AG04449 (cell line): ENCODE data around the gene FSCN2.

ENCODE experiments used
- CTCF ChIA-PET: fragments of 350-600 bp; formaldehyde crosslinking; extraction: SDS; loops from one replicate; lab custom pipeline; 2021; ENCODE audit warnings: antibody characterized with exemption; lab: Yijun Ruan, JAX
- POLR2A ChIA-PET: fragments of 400-600, 350-600 bp; formaldehyde crosslinking; extraction: SDS; loops from one replicate; lab custom pipeline; 2020; ENCODE audit warnings: antibody characterized with exemption, inconsistent platforms; lab: Yijun Ruan, JAX
- DNase-seq: peaks from one replicate; pipeline ENCODE4 v3.0.0-alpha.2; 2010; ENCODE audit warnings: low read depth, low spot score
- H3K4me3 ChIP-seq: 2 replicates; pipeline ENCODE4 v1.5.1; 2011; ENCODE audit warnings: low read depth, mild to moderate bottlenecking, control low read depth, low read length
- TF ChIP-seq, protein P1 (sequence below): IDR thresholded peaks from one replicate; pipeline ENCODE4 v1.5.1; 2011; ENCODE audit warnings: mild to moderate bottlenecking, moderate library complexity, low read length, control low read depth, inconsistent platforms; ENCODE audit not compliant: insufficient read depth; ENCODE audit errors: missing control alignments

FSCN2 gene

DNA sequence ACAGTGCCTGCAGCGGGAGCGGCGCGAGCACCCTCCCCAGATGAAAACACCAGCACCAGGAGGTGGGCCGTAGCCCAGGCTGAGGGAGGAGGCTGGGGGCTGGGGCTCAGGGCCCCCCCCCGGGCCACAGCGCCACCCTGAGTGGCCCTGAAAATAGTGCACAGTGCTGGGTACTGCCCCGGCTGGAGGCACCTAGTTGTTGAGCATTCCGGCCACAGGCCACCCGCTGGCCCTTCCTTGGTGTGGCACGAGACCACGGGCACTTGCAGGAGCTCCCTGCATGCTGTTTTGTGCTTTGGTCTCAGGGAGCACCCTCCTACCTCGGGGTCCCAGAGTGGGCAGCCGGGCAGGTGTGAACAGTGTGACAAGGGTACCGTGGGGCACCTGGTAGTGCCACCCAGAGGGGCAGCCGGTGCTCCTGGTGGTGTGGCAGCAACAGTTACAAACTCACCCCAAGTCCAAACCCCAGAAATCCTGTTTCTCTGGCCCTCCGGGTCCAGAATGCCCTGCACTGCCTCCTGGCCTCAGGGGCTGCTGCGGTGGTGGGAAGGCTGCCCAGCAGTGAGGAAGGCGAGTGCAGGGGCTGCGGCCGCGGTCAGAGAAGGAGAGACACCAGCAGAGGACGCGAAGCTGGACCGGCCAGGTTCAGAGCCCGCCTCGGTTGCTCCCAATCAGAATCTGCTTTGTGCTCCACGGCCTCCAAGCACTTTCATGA, 11.9 kb downstream of the FSCN2 start:
- H3K4me3 ChIP-seq = no peak overlapping the region
- no peak for DNase-seq
- ChIA-PET CTCF (interaction anchor here (0.9 to 3.0 kb wide), 2 partner anchors 60 to 61 kb away, joined by 3 to 13 read pairs; no protein-coding TSS in a partner anchor), POLR2A (interaction anchor here (1.4 kb wide), 1 partner anchor 9 kb away, joined by 3 read pairs; no protein-coding TSS in a partner anchor)
- TF ChIP-seq, protein P1, sequence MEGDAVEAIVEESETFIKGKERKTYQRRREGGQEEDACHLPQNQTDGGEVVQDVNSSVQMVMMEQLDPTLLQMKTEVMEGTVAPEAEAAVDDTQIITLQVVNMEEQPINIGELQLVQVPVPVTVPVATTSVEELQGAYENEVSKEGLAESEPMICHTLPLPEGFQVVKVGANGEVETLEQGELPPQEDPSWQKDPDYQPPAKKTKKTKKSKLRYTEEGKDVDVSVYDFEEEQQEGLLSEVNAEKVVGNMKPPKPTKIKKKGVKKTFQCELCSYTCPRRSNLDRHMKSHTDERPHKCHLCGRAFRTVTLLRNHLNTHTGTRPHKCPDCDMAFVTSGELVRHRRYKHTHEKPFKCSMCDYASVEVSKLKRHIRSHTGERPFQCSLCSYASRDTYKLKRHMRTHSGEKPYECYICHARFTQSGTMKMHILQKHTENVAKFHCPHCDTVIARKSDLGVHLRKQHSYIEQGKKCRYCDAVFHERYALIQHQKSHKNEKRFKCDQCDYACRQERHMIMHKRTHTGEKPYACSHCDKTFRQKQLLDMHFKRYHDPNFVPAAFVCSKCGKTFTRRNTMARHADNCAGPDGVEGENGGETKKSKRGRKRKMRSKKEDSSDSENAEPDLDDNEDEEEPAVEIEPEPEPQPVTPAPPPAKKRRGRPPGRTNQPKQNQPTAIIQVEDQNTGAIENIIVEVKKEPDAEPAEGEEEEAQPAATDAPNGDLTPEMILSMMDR = no peak

DNA sequence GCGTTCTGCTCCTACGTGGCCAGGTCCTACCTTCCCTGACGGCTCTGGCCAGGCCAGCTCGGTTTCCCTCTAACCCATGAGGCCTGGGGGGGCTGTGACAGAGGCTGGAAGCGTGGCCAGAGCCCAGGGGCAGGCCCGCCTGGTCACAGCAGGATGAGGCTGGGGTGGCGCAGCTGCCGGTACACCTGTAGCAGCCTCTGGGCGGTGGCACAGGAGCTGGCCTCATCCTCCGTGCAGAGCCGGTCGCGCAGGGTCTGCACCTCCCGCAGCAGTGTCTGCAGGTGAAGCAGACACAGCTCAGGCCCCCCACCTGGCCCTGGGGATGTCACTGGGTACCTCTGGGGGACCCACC, 12.5 kb downstream of the FSCN2 start:
- no peak for DNase-seq
- ChIA-PET POLR2A (interaction anchor here (1.4 kb wide), 1 partner anchor 9 kb away, joined by 3 read pairs; no protein-coding TSS in a partner anchor), CTCF (interaction anchor here (0.9 kb wide), 1 partner anchor 60 kb away, joined by 3 read pairs; no protein-coding TSS in a partner anchor)
- no peak overlapping the region for H3K4me3 ChIP-seq
- TF ChIP-seq, protein P1 = no peak

DNA sequence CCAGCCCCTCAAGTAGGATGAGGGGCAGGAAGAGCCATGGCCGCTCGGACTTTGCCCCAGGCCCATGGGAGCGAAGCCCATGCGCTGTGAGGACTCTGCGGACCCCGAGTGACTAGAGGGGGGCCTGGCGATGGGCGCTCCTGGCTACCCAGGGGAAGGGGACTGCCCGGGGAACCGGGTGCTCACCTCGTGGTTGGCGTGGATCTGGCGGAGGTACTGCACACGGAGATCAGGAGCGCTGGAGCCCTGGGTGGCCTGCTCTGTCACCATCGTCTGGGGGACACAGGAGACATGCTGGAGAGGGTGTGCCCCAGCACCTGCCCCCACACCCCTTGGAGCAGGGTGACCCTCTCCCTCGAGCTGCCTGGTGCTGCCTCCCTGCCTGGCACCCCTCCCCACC, 12.9 kb downstream of the FSCN2 start:
- TF ChIP-seq, protein P1 = no peak
- ChIA-PET POLR2A (no interaction called here), CTCF (interaction anchor here (0.9 kb wide), 1 partner anchor 59 kb away, joined by 3 read pairs; no protein-coding TSS in a partner anchor)
- H3K4me3 ChIP-seq = no peak overlapping the region
- no peak for DNase-seq

DNA sequence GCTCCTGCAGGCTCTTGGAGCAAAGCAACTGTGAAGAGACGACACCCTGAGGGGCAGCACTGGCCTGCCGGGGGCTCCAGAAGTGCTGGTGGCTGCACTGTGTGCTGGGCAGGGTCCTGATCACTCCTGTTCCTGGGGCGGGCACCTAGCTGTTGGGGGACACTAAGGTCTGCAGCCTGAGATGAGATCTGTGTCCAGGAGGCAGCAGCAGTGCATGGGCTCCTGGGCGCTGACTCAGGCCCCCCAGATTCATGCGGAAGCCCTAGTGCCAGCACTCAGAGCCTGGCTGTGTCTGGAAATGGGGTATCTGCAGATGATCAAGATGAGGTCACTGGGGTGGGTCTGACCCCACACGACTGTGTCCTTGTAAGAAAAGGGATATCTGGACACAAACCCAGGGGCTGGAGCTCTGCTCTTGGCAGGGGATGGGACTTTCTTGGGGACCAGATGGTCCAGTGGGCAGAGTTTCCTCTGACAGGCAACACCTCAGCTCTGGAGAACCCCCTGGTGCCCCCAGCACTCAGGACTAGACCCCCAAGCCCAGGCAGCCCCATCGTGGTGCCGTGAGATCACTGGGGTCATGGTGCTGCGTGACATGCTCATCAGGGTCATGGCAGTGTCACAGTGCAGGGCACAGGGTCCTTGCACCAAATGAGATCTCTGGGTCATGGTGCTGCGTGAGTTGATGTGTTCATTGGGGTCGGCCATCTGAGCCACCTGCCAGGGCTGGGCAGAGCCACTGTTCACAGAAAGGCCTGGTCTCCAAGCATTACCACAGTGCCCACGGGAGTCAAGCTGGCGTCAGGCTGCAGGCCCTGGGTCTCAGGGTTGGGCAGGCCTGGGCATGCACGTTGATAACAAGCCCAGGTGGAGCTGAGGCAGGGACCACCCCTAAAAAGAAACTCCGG, 14.5 kb downstream of the FSCN2 start:
- POLR2A ChIA-PET = interaction anchor here (1.0 kb wide), 1 partner anchor 25 kb away, joined by 3 read pairs; no protein-coding TSS in a partner anchor
- H3K4me3 ChIP-seq = no peak overlapping the region
- no peak for DNase-seq
- CTCF ChIA-PET = interaction anchor here (6.2 kb wide), 1 partner anchor 59 kb away, joined by 37 read pairs; no protein-coding TSS in a partner anchor
- TF ChIP-seq, protein P1 = no peak

DNA sequence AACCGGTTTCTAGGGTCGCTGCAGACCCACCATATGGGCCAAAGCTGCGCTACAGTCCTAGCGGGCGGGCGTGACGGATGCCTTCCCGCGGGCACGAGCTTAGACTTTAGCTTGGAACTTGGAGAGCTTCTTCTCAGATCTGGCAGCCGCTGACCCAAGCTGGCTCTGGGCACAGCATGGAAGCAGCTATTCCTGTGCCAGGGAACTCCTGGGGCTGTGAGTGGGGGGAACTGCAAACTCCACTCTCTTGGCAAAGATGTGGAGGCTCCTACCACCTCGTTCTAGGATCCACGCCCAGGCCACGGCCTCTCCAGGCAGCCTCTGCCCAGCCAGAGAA, 15.1 kb downstream of the FSCN2 start:
- no peak for DNase-seq
- POLR2A ChIA-PET = no interaction called here
- no peak overlapping the region for H3K4me3 ChIP-seq
- CTCF ChIA-PET = interaction anchor here (6.2 kb wide), 1 partner anchor 58 kb away, joined by 37 read pairs; no protein-coding TSS in a partner anchor
- TF ChIP-seq, protein P1 = no peak
